ENCODE data around the gene NFATC4.

GRCh38 chr14:24409956-24410355 lies 42.0 kb downstream of the NFATC4 start:
- no peak for TF ChIP-seq CTCF (IDR thresholded peaks at IDR 0.05)
- no peak for TF ChIP-seq POLR2A (IDR thresholded peaks at IDR 0.05)
